ENCODE results near the gene TMEM61.

DNA sequence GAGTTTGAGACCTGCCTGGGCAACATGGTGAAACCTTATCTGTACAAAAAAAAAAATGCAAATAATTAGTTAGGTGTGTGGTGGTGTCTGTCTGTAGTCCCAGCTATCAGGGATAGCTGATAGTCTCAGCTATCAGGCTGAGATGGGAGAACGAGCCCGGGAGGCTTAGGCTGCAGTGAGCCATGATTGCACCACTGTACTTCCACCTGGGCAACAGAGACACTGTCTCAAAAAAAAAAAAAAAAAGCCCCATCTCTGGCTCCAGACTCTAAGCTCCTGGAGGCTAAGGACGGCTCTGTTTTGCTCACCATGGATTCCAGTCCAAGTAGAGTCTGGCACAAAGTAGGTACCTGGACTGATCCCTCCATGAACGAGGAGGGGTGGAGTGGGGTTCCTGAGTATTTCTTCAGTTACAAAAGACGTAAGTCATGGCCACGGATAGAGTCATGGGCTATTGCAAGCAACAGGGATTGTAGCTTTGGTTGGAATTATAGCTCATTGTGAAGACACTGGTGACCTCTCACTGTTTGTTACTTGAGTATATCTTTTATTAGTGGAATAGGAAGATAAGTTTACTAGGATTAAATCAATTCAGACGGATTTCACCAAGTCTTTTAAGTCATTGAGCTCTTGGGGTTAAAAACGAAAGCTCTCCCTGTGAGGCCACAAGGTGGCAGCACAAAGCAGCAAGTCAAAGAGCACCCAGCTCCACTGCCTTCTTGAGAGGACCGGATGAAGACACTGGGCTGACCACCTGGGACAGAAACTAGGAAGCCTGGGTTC, 35.6 kb upstream of the TMEM61 start:
- peak; percentile 20 to 90 (median 81) for TF ChIP-seq CTCF (IDR thresholded peaks at IDR 0.05)
- no peak for TF ChIP-seq POLR2A (IDR thresholded peaks at IDR 0.05)
